ENCODE data around the gene CACNG7.

CACNG7 gene

DNA sequence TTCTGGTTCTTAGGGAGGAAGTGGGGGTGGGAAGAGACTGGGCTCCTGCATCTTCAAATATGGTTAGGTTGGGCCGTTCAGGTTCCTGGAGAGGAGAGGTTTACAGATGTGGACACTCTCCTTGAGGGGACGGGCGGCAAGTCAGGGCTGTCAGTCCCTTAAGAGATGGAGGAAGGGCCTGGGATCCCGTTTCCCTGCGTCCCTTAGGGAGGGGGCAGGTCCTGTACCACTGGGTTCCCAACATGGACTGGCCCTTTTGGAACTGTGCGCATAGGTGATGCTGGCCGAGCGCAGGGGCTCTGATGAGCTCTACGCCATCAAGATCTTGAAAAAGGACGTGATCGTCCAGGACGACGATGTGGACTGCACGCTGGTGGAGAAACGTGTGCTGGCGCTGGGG is 10.9 kb upstream of the CACNG7 start:
- TF ChIP-seq, protein P1, sequence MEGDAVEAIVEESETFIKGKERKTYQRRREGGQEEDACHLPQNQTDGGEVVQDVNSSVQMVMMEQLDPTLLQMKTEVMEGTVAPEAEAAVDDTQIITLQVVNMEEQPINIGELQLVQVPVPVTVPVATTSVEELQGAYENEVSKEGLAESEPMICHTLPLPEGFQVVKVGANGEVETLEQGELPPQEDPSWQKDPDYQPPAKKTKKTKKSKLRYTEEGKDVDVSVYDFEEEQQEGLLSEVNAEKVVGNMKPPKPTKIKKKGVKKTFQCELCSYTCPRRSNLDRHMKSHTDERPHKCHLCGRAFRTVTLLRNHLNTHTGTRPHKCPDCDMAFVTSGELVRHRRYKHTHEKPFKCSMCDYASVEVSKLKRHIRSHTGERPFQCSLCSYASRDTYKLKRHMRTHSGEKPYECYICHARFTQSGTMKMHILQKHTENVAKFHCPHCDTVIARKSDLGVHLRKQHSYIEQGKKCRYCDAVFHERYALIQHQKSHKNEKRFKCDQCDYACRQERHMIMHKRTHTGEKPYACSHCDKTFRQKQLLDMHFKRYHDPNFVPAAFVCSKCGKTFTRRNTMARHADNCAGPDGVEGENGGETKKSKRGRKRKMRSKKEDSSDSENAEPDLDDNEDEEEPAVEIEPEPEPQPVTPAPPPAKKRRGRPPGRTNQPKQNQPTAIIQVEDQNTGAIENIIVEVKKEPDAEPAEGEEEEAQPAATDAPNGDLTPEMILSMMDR (IDR thresholded peaks at IDR 0.05; ENCODE audit: borderline replicate concordance, insufficient read depth, low read depth, low read length), result no peak
- no peak overlapping the region for H3K4me3 ChIP-seq (ENCODE audit: low read depth, low read length)

DNA sequence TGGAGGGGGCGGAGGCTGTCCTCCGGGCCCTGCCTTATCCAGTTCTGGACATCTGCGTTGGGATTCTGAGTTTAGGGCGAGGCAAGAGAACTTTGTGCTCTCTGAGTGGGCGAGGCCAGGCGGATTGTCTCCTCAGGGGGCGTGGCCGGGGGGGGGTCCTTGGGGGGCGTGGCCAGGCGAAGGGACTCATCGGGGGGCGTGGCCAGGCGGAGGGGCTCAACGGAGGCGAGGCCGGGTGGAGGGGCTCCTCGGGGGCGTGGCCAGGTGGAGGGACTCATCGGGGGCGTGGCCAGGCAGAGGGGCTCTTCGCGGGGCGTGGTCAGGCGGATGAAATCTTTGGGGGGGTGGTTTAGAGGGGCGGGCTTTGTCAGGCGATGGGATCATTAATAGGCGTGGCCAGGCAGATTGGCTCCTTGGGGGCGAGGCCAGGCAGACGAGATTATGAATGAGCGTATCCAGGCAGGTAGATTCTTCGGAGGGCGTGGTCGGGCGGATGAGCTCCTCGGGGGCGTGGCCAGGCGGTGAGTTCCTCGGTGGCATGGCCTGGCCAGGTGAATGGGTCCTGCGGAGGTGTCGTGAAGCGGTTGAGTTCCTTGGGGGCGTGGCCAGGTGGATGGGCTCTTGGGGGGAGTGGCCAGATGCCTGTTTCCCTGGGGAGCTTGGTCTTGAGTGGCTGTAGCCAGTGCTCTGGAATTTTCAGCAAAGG is 10.3 kb upstream of the CACNG7 start:
- TF ChIP-seq, protein P1 (IDR thresholded peaks at IDR 0.05; ENCODE audit: borderline replicate concordance, insufficient read depth, low read depth, low read length), result no peak
- H3K4me3 ChIP-seq (ENCODE audit: low read depth, low read length), result no peak overlapping the region

DNA sequence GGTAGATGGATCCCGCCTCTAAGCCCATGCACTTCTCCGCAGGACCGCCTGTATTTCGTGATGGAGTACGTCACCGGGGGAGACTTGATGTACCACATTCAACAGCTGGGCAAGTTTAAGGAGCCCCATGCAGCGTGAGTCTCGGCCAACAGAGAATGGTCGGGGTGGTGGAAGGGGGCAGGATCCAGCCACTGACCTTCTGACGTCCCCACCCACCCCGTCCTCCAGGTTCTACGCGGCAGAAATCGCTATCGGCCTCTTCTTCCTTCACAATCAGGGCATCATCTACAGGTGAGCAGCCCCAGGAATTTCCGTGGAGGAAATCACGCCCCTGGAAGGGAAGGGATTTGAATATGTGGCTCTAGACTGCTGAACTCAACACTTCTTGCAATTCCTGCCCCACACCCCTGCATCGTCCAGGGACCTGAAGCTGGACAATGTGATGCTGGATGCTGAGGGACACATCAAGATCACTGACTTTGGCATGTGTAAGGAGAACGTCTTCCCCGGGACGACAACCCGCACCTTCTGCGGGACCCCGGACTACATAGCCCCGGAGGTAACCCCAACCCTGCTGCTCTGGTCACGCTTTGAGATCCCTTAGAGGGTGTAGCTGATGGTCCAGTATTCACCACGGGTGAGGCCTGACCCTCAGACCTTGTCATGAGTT is 8.8 kb upstream of the CACNG7 start:
- TF ChIP-seq, protein P1 (IDR thresholded peaks at IDR 0.05; ENCODE audit: borderline replicate concordance, insufficient read depth, low read depth, low read length), result no peak
- H3K4me3 ChIP-seq (ENCODE audit: low read depth, low read length), result no peak overlapping the region

DNA sequence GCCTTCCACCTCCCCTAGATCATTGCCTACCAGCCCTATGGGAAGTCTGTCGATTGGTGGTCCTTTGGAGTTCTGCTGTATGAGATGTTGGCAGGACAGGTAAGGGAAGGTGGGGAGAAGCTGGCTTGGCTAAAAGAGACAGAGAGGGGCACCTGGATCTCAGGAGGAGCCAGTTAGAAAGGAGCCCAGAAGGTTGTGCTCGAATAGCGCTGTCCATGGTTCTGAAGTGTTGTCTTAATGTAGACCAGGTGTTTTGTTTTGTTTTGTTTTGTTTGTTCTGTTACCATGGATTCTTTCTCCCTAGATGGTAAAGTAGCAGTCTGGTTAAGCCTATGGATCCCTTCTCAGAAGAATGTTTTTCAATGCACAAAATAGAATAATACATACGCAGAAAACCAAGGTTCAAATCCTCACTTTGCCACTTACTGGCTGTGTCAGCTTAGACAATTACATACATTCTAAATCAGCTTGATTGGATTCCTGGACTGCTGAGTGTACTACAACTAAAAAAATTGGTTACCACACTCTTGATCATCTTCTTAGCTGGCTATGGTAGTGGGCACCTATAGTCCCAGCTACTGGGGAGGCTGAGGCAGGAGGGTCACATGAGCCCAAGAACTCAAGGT is 5.9 kb upstream of the CACNG7 start:
- TF ChIP-seq, protein P1 (IDR thresholded peaks at IDR 0.05; ENCODE audit: borderline replicate concordance, insufficient read depth, low read depth, low read length), result no peak
- no peak overlapping the region for H3K4me3 ChIP-seq (ENCODE audit: low read depth, low read length)

DNA sequence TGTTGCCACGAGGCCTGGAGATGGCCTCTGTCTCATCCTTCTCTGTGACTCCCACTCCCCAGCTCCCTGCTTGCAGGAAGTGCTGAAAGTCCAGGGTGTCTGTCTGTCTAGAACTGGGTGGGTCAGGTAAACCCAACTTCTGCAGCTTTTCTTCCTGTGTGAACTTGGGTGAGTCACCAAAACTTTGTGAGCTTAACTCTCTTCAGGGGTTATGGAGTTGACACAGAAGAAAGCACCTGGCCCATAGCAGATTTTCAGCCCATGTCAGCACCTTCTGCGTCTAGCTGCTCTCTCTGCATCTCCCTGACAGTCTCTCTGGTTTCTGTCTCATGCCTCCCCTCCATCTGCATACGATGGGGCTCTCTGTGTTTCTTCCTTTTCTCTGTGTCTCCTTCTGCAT is 4.2 kb upstream of the CACNG7 start:
- TF ChIP-seq, protein P1 (IDR thresholded peaks at IDR 0.05; ENCODE audit: borderline replicate concordance, insufficient read depth, low read depth, low read length), result no peak
- H3K4me3 ChIP-seq (ENCODE audit: low read depth, low read length), result no peak overlapping the region

DNA sequence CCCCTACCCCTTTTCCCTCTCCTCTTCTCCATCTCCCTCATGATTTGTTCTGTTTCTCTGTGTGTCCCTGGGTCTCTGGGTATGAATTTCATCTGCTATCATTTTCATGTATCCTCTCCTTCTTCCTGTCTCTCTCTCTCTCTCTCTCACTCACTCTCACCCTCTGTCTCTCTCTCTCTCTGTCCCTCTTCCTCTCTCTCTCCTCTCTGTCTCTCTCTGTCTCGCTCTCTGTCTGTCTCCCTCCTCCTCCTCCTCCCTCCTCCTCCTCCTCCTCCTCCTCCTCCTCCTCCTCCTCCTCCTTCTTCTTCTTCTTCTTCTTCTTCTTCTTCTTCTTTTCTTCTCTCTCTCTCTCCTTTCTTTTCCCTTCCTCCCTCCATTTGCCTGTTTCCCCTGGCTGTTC is 3.3 kb upstream of the CACNG7 start:
- TF ChIP-seq, protein P1 (IDR thresholded peaks at IDR 0.05; ENCODE audit: borderline replicate concordance, insufficient read depth, low read depth, low read length), result no peak
- no peak overlapping the region for H3K4me3 ChIP-seq (ENCODE audit: low read depth, low read length)

All from GM12875 (cell line).